Left kidney (tissue), 2 donors: Measurements from ENCODE around the gene HIVEP1. TPM values are rescaled to one million over a fixed set of nuclear protein-coding genes. Genes with fewer than 3 reads are reported as not detected.

ENCODE experiments used
- DNase-seq: peaks from one replicate; pipeline ENCODE4 v3.0.0-alpha.2; 2013
- polyA plus RNA-seq: library from polyadenylated mRNA; unstranded; fragments of 120-200 nt; gene quantifications from one replicate; pipeline ENCODE4 v1.2.1, GENCODE V29; 2013; ENCODE audit not compliant: insufficient read length

HIVEP1 gene
- polyA plus RNA-seq, 1 donor = 25.5 TPM

DNA sequence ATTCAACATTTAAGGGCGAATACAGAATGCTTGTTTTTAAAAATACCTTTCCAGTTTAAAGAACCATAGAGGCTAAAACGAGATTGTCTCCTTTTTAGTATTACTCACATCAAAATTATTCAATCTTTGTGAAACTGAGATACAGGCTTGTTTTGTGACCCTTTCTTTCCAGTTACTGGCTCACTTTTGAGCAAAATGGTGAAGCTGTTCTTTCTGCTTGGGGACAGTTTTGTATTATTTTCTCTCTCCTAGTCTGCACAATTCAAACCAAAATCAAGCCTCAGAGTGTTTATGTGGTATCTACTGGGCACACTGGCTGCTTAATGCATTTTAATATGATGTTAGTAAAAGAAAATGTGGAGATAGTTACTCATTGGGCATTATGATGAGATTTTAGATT lies 36.5 kb downstream of the HIVEP1 start:
- DNase-seq = no peak

DNA sequence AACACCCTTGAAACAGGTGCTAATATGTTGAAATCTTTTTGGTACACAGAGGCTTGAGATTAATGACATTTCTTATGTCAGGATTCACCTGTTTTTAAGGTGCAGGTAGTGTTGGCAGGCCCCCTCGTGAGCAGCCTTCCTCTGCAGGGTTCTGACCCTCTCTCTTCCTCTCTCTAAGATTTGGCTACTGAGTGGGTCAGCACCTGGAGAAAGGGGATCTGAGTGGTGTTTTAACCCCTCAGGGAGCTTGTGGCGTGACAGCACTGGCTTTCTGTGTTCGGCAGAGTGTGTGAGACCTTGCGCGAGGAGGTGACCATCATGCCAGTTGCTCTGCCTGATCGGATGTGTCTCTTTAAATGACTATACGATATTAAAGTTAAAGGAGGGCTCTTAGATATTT lies 37.1 kb downstream of the HIVEP1 start:
- DNase-seq = no peak

DNA sequence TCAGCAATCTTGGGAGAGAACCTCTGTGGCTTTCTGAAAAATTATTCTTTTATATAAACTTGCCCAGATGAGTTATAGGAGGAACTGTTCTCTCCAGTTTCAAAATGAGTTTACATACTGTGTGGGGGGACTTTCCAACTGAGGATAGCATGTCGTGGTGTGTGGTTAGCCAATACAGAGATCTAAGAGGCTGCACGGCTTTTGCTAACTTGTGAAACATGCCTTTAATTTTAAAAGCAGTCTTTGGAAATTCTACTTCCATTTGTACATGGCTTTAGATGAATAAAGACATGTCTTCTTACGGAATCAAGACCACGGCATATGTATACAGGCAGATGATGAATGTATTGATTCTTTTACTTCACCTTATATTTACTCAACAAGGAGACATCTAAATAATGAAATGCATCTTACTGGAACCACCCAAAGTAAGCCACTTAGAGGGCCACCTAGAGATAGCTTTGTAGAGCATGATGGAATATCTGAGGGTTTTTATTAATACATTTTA lies 39.8 kb downstream of the HIVEP1 start:
- no peak for DNase-seq

GRCh38 chr6:12058172-12058961 lies 46.3 kb downstream of the HIVEP1 start:
- DNase-seq = no peak

- DNase-seq = peak; percentile 56
Observed at GRCh38 chr6:12060780-12061609, 48.9 kb downstream of the HIVEP1 start.

- DNase-seq = no peak
Observed at GRCh38 chr6:12062605-12063004, 50.5 kb downstream of the HIVEP1 start.

DNA sequence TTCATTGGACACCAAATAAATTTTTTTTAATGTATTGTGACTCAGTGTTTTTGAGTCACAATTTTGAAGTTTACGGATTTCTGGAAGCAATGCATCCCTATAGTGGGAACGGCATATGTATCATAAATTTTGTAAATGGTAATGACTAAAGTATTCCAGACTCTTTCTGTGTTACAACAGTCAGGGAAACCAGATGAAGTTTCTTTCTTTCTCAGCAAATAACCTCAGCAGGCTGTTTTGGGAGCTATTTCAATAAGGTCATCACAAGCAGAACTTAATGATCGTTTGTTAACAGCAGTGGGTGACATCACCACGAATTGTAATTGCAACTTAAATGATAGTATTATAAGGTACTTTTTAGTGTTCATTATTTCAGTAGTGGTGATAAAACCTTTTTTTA lies 52.0 kb downstream of the HIVEP1 start:
- no peak for DNase-seq

GRCh38 chr6:12064538-12065071 lies 52.5 kb downstream of the HIVEP1 start:
- no peak for DNase-seq

DNA sequence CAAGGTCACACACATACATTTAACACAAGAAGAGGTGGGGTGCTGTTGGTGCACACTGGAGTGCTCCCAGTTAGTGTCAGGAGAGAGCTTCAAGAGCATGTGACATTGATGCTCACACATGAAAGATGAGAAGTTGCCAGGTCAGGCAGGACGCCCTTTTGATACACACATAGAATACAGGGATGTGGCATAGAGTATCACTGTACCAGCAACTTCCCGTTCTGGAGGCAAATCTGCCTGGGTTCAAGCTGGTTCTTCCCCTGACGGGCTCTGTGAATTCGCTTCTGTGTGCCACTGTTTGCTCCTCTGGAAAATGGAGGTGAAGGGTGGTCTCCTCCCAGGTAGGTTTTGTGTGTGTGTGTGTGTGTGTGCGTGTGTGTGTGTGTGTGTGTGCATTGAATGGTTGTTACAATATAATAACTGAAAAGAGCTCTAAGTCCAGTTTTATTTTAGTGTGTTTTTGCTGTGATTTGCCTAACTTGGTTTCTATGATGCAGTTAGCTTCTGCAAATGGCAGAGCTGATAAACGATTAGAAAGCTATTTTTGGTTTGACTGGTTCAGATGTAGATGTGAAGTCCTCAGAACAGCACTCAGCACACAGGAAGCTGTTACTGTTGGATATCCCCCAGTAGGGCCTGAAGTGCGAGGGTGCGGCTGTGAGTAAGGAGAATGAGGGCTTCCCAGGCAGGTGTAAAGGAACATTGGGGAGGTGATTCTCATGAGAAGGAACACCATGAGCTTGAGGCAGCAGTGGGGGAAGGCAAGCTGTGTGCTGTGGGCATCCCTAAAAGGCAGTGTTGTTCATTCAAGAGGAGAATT lies 53.4 kb downstream of the HIVEP1 start:
- DNase-seq = no peak

GRCh38 chr6:12066297-12066696 lies 54.2 kb downstream of the HIVEP1 start:
- DNase-seq = no peak

GRCh38 chr6:12068899-12069557 lies 56.9 kb downstream of the HIVEP1 start:
- no peak for DNase-seq

DNA sequence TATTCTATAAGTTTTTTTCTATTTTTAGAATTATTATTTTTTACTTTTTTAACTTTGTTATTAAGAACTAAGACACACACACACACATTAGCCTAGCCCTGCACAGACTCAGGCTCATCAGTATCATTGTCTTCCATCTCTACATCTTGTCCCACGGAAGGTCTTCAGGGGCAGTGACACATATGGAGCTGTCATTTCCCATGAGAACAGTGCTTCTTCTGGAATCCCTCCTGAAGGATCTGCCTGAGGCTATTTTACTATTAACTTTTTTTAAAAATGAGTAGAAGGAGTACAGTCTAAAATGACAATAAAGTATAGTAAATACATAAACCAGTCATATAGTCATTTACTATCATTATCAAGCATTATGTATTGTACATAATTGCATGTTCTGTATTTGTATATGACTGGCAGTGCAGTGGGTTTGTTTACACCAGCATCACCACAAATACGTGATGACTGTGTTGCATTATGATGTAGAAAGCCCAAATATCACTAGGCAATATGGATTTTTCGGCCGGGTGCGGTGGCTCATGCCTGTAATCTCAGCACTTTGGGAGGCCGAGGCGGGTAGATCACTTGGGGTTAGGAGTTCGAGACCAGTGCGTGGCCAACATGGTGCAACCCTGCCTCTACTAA lies 57.9 kb downstream of the HIVEP1 start:
- DNase-seq = no peak

DNA sequence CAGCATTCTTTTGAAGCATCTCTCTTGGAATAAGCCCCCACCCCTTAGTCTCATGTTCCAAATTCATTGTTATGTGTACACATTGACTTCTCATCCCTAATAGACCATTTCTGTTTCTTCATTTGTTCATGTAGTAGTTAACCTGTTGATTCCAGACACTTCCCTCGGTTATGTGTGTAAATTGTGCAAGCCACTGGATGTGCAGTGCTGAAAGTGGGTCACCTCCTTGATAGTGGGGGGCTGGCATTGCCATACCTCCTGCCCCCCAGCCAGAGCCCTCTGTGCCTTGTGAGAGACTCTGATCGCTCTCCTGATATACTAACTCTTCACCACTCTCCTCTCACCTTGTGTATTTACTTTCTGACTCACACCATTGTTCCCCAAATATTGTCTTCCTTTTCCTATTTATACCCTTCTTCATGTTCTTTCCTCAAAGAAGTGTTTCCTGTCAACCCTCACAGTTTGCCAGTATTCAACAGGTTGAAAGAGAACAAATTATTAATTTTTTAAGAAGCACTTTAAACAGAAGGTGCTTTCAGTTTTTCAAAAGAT lies 59.0 kb downstream of the HIVEP1 start:
- DNase-seq = no peak

DNA sequence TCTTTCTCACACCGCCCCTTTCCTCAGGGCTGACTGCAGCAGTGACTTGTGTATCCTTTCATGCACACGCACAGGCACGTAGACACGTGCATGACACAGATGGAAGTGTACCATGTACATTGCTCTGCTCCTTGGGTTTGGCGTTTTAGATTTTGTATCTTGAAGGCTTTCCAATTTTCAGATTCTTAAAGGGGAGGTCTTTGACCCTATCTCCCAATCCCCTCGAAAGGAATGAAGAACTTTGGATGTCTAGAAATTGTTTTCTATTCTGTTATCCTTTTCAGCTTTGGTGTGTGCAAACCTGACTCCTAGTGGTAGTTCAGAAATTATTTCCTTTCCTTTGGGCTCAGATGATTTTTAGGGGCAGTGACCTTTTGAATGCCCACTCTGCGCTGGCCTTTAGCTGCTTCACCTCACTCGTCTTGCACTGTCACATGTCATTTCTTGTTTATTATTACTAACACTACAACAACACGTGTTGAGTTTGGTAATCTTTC lies 63.0 kb downstream of the HIVEP1 start:
- DNase-seq = no peak

- no peak for DNase-seq
Observed at GRCh38 chr6:12077021-12077710, 65.1 kb downstream of the HIVEP1 start.

GRCh38 chr6:12078014-12078413 lies 65.9 kb downstream of the HIVEP1 start:
- DNase-seq = no peak

DNA sequence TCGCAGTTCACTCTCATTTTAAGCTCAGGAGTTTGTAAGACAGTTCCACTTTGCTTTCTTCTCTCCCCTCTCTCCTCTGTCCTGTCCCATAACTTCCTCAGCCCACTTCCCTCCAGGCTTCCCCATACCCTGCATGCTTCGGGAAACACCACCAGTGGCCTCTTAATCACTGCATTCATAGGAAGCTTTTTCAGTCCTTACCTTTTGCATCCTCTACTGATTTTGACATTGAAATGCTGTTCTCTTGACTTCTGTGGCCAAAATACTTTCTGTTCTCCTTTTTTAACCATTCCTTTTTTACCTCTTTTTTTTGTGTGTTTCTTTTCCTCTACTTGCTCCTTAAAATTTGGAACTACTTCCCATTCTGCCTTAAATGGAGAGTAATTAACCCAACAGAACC lies 69.7 kb downstream of the HIVEP1 start:
- DNase-seq = no peak

- no peak for DNase-seq
Observed at GRCh38 chr6:12082368-12082767, 70.3 kb downstream of the HIVEP1 start.

- no peak for DNase-seq
Observed at GRCh38 chr6:12083302-12083701, 71.2 kb downstream of the HIVEP1 start.

DNA sequence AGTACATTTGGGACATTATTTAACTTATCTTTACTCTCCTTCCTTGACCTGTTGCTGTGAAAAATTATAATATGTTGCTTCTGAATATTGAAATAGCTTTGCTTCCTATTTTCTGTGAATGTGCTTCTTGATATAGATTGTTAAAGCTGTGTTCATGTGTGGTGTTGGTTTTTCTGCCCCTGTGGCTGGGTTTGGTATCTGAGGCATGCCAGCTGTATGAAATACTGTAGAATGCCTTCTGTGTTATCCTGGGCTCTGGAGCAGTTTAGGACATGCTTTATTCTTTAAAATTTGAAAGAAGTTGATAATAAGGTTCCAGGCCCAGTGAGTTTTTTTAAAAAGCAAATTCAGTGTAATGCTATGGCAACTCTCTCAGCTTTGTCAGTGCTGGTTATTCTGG lies 71.7 kb downstream of the HIVEP1 start:
- no peak for DNase-seq
